GM12891 (cell line): ENCODE results near the gene GPD1.
A peak's percentile ranks its signal among the peaks of the same experiment; 100 is the strongest.

Experiments
- PAX5 ChIP-seq: IDR thresholded peaks from 2 replicates; pipeline ENCODE4 v1.6.1; 2011; ENCODE audit warnings: low read length, moderate library complexity, mild to moderate bottlenecking; ENCODE audit not compliant: insufficient read depth, severe bottlenecking
- POLR2A ChIP-seq: IDR thresholded peaks from 2 replicates; pipeline ENCODE4 v1.6.1; 2011; ENCODE audit warnings: low read depth, low read length, control low read depth
- POLR2AphosphoS5 ChIP-seq: IDR thresholded peaks from 2 replicates; pipeline ENCODE4 v1.6.1; 2011; ENCODE audit warnings: low read depth, low read length, control low read depth
- POU2F2 ChIP-seq: IDR thresholded peaks from 2 replicates; pipeline ENCODE4 v1.6.1; 2011; ENCODE audit warnings: low read depth, mild to moderate bottlenecking, control low read depth, low read length, moderate library complexity
- SPI1 ChIP-seq: IDR thresholded peaks from 2 replicates; pipeline ENCODE4 v1.6.1; 2011; ENCODE audit warnings: low read depth, low read length, control low read depth
- TAF1 ChIP-seq: IDR thresholded peaks from 2 replicates; pipeline ENCODE4 v1.6.1; 2011; ENCODE audit warnings: low read depth, low read length, control low read depth

- TF ChIP-seq POLR2A: no peak
- no peak for TF ChIP-seq POLR2AphosphoS5
- TF ChIP-seq POU2F2: no peak
- no peak for TF ChIP-seq TAF1
- 0 out of 2 replicates have a peak, but pooled peaks have one; percentile 34 for TF ChIP-seq SPI1
- no peak for TF ChIP-seq PAX5
Observed at GRCh38 chr12:50070314-50071060, 33.3 kb upstream of the GPD1 start.
